ENCODE data around the gene SOS1.

DNA sequence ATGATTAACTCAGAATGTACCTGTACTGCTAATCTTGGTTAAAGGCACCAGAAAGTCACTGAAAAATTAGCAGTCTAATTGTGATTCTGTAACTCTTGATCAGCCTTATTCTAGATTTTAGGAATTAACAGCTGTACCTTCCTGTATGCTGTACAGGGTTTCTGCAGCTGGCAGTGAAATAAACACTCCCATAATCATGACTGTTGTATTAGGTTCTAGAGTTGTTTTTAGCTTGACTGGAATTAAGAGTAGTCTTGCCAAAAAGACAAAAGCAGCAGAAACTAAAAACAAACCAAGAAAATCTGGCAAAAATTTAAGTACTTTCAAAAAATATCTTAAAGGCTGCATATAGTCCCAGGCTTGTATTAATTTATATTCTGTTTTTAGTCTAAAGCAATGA, 103.5 kb downstream of the SOS1 start:
- TF ChIP-seq POLR2AphosphoS5 (IDR thresholded peaks at IDR 0.05; ENCODE audit: low read depth, low read length) (no peak), CTCF (IDR thresholded peaks at IDR 0.05) (no peak), TCF7L2 (IDR thresholded peaks at IDR 0.05; ENCODE audit: low read depth, low read length) (no peak), SIN3A (IDR thresholded peaks at IDR 0.05; ENCODE audit: borderline replicate concordance, insufficient read depth, low read depth, low read length) (no peak)
- TF ChIP-seq, protein P1, sequence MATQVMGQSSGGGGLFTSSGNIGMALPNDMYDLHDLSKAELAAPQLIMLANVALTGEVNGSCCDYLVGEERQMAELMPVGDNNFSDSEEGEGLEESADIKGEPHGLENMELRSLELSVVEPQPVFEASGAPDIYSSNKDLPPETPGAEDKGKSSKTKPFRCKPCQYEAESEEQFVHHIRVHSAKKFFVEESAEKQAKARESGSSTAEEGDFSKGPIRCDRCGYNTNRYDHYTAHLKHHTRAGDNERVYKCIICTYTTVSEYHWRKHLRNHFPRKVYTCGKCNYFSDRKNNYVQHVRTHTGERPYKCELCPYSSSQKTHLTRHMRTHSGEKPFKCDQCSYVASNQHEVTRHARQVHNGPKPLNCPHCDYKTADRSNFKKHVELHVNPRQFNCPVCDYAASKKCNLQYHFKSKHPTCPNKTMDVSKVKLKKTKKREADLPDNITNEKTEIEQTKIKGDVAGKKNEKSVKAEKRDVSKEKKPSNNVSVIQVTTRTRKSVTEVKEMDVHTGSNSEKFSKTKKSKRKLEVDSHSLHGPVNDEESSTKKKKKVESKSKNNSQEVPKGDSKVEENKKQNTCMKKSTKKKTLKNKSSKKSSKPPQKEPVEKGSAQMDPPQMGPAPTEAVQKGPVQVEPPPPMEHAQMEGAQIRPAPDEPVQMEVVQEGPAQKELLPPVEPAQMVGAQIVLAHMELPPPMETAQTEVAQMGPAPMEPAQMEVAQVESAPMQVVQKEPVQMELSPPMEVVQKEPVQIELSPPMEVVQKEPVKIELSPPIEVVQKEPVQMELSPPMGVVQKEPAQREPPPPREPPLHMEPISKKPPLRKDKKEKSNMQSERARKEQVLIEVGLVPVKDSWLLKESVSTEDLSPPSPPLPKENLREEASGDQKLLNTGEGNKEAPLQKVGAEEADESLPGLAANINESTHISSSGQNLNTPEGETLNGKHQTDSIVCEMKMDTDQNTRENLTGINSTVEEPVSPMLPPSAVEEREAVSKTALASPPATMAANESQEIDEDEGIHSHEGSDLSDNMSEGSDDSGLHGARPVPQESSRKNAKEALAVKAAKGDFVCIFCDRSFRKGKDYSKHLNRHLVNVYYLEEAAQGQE (IDR thresholded peaks at IDR 0.05; ENCODE audit: insufficient read depth in 1 of 2, low read depth in 2 of 2, low read length in 1 of 2) = no peak

Data from Panc1 (cell line).